K562 (cell line): ENCODE data around the gene DBT.

Experiments used
- SMARCC2 ChIP-seq: fragments of 450-650 bp; IDR thresholded peaks from 2 replicates; pipeline ENCODE4 v1.6.1; 2017; ENCODE audit warnings: antibody characterized with exemption, moderate library complexity, mild to moderate bottlenecking, low read depth
- ZNF263 ChIP-seq: sonication (generic); formaldehyde crosslinking; IDR thresholded peaks from 2 replicates; pipeline ENCODE4 v1.8.0; 2022; ENCODE audit warnings: mild to moderate bottlenecking, missing genetic modification reagents, borderline replicate concordance

DNA sequence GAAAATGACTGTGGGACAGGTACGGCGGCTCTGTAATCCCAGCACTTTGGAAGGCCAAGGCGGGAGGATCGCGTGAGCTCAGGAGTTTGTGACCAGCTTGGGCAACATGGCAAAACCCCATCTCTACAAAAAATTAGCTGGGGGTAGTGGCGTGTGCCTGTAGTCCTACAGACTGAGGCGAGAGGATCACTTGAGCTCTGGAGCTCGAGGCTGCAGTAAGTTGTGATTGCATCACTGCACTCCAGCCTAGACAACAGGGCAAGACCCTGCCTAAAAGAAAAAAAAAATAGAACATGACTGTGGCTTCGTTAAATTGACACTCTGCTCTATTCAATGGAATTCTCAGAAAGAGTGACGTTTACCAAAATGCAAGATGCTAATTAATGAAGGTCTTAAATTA is 3.9 kb upstream of the DBT start:
- no peak for TF ChIP-seq SMARCC2
- TF ChIP-seq ZNF263: no peak
